Peyer's patch (tissue), 4 donors: ENCODE results near the gene LAMA4.

ENCODE experiments used
- CTCF ChIP-seq, 6 experiments: fragments of 450-650 bp in 4 of 6; fragments of 200-600 bp in 2 of 6; sonication (generic) in 1 of 6; IDR thresholded peaks; one replicate each; pipeline ENCODE4 v1.5.1; 2017 to 2019; ENCODE audit warnings: antibody characterized with exemption in 6 of 6, mild to moderate bottlenecking in 3 of 6, moderate library complexity in 1 of 6
- POLR2A ChIP-seq, 2 donors: fragments of 450-650 bp; IDR thresholded peaks; one replicate each; pipeline ENCODE4 v1.5.1; 2017; ENCODE audit warnings: antibody characterized with exemption in 2 of 2, mild to moderate bottlenecking in 2 of 2, moderate library complexity in 2 of 2

GRCh38 chr6:112281821-112282615 lies 27.7 kb upstream of the LAMA4 start:
- peak in 2 of 6 experiments; percentile 6 to 9 for TF ChIP-seq CTCF (IDR thresholded peaks at IDR 0.05)
- TF ChIP-seq POLR2A (IDR thresholded peaks at IDR 0.05), result no peak
